ENCODE data around the gene GPR161.
"Not testable (repeated sequence)": the region's sequence is repeated elsewhere in the genome, so short reads cannot be mapped to it uniquely, and the experiment has no call there.

The GPR161 gene

DNA sequence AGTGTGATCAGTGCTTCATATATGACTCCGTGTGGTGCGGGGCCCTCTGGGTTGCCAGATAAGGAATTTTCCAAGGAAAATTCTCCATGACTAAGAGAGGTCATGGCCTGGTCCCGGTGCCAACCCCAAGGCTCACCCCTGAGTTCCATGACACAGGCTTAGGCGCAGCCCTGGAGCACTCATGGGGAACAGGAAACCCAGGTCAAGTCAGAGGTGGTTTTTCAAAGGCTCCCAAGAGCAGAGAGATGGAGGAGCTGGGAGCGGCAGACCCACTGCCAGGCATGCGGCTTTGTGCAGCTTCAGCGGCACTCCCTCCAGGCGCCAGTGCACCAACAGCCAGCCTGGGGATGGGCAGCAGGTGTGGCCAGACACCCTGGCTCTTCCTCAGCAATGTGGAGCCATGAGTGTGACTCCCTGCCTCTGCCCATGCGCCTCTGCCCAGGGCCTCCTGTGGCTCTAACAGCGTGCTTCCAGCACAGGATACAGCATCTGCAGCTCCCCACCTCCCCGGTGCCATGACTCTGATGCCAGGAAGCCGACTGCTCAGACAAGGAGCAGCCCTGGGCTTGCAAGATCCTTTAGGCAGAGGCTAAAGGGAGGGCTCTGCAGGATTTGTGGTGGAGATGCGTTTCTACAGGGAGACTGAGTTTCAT, 47.3 kb downstream of the GPR161 start:
- no peak for DNase-seq (ENCODE audit: extremely low read depth in 1 of 2, low read depth in 1 of 2)

DNA sequence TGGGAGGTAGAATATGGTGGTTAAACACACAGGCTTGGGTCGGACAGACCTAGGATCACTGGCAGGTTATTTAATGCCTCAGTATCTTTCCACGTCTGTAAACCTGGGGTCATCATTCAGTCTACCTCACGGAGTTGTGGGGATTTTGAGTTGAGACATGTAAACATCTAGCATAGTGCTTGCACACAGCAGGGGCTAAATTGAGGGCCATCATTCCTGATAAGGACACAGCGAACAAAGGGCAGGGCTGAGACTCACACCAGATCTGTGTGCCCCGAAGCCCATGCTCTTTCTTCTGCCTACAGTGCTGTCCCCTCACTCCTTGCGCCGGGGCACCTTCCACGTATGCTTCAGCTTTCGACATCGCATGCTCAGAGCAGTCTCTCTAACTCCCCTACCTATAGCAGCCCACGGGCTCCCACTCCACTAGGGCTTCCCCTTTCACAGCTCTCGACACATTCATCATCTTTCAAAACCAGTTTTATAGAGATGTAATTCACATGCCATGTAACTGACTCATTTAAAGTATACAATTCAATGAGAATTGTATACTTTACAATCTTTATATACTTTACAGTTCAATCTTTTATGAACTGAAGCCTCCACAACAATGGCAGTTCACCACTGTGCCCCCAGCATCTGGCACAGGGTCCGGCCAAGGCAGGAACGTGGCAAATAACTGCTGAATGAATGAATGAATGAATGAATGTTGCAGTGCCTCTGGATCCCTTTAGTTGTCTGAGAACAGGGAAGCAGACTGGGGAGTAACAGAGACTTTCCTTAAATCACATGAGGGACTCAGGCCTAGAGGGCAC, 48.0 kb downstream of the GPR161 start:
- no peak for DNase-seq (ENCODE audit: extremely low read depth in 1 of 2, low read depth in 1 of 2)

DNA sequence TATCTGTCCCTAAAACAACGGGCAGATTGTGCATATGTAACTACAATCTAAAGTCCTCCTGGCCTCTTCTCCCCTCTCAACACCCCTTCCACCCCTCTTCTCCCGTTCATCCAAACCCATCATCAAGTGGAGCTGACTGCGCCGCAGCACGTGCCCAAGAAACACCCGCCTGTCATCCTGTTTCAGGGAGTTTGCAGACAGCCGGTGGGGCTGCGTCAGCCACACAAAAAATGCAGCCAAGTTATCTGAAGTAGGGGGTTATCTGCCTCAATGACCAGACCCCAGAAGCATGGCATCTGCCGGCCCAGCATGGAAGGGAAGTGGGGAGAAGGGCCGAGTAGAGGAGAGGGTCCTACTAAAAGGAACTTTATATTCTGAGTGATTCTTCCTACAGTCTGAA, 49.0 kb downstream of the GPR161 start:
- no peak for DNase-seq (ENCODE audit: extremely low read depth in 1 of 2, low read depth in 1 of 2)

- no peak for DNase-seq (ENCODE audit: extremely low read depth in 1 of 2, low read depth in 1 of 2)
These were observed 50.3 kb downstream of the GPR161 start for GRCh38 chr1:168086438-168086837.

DNA sequence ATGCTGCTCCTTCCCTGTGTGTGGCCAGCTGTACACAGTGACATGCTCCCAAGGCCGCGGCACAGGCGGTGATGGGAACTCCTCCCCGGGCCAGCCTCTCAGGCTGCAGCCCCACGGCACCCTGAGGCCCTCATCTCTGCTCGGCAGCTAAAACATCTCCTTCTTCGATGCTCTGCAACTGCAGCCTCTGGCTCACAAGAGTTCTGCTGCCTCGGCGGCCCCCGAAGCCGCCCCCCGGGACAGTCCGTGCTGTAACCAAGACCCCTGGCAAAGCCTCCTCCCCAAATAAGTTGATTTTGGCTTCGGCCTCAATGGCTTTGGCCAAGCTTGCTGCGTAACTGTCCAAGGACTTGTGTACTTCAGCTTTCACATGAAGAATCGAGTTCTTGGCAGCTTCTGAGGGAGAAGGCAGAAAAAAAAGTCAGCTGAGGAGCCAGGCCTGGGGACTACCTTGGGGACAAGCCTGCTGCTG, 51.3 kb downstream of the GPR161 start:
- no peak for DNase-seq (ENCODE audit: extremely low read depth in 1 of 2, low read depth in 1 of 2)

DNA sequence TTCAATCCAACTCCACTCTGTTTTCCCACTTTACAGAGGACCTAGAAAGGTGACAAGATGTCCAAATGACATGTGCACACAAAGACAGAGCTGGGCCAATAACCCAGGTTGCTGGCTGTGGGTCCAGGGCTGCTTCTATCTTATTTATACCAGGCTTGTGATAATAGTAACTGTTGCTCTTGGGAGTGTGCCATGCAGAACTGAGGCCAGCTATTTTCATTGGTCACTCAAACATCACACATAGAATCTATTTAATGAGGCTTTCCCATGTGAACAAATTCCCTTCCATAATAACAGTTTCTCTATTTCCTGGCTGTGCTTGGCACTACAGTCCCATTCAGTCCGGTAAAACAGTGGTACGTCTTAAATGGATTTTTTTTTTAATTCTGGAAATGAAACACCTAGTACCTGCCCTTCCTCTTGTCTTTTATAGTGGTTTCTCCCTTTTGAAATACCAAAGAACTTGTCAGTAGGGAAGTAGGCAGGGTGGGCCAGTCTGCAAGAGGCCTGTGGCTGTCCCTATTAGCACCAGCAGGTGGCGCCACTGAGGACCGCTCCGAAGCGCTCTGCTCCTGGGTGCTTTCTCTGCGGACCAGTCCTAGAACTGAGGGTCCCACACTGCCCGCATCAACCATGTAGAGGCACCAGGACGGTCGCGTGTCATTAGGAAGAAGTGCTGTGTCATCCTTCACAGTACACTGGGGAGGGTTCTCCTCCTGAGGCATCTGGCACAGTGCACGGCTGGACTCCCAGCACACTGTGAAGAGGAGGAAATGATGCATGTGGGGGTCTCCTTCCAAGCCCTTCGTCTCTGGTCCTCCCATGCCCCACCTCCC, 52.1 kb downstream of the GPR161 start:
- DNase-seq (ENCODE audit: extremely low read depth in 1 of 2, low read depth in 1 of 2), result peak; percentile 19 to 41

DNA sequence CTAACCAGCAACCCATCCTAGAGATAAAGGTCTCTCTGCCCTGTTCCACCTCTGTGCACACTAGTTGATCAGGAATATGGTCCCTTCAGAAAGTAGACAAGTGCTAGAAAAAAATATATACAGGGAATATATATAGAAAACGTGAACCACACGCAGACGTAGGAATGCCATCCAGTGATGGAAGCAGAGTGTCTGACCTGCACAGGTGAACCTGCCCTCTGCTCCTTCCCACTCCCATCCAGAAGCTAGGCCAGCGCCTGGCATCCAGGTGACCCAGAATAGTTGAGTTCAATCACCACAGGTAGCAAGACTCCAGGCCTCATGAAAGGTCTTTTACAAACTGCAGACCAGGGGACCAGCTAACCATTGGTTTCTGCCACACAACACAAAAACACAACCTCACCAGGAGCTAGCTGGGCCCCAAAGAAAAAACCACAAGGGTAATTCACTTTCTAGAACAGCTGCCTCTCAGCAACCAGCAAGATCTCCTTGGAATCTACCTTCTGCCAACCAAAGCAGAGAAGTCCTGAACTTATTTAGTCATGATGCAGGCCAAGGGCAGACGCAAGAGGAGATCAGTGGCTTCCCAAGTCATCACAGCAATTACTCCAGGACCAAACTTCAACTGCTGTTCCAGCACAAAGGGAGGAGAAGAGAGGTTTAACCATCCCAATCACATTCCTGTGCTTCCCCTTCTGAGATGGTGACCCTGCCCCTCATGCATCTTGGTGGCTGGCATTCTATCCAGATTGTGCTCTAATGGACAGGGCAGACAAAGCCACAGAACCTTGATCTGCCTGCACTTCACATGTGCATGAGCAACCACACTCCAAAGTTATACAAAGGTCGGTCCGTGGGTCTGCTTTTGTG, 53.0 kb downstream of the GPR161 start:
- DNase-seq (ENCODE audit: extremely low read depth in 1 of 2, low read depth in 1 of 2), result no peak

DNA sequence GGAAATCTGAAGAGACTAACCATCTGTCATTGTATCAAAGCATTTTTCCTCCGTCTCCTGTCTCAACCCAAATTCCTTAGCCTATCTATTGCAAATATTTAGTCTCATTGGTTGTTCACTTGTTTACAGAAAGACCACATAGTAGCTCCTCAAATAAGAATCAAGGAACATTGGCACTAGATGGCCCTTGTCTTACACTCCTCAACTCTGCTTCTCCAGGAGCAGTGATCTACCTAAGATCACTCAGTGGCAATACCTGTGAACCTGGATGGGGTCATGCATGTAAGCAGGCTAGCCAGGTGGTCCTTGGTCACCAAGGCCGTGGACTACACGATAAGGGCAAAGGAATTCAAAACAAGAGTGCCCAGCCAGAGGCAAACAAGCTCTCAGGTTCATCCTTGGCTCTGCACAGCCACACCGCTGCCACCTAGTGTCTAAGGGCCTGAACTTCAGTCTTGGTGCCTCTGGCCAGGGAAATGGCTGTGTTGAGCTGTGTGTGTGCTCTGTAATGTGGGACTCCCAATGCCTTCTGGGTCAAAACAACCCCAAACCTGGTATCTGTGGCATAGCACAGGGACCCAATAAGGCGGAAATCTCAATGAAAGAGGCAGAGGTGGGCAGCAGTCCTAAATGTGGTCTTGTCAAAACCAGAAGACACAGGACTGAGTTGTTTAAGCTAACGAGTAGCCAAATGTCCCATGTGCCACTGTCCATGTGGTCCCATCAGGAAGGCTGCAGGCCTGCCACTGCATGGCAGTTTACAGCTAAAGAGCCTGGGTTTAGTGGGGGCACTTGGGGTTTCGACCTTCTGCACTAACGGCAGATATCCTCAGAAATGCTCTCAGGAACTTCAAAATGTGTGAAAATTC, 54.5 kb downstream of the GPR161 start:
- DNase-seq (ENCODE audit: extremely low read depth in 1 of 2, low read depth in 1 of 2), result peak; percentile 7 to 32

- DNase-seq (ENCODE audit: extremely low read depth in 1 of 2, low read depth in 1 of 2), result no peak
These were observed 55.2 kb downstream of the GPR161 start for GRCh38 chr1:168081373-168082007.

DNA sequence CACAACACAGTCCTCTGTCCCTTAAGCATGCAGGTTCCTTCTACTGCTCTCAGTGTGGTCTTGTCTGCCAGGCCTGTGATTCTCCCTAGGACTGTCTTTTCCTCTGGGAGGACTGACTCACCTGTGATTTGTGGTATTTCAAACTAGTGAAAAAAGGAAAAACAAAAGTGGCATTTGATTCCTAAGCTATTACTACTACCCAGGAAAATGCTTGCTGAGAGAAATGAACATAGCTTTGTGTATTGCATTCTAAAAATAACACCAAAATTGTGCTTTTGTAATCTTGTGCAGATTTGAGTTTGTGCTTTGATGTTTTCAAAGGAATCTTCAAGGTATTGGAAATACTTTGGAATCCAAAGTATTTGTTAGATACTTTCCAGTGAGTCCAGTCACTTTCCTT, 57.0 kb downstream of the GPR161 start:
- no peak for DNase-seq (ENCODE audit: extremely low read depth in 1 of 2, low read depth in 1 of 2)

GRCh38 chr1:168069384-168069783, 67.3 kb downstream of the GPR161 start:
- DNase-seq (ENCODE audit: extremely low read depth in 1 of 2, low read depth in 1 of 2), result no peak

- no peak for DNase-seq (ENCODE audit: extremely low read depth in 1 of 2, low read depth in 1 of 2)
These were observed 71.2 kb downstream of the GPR161 start for GRCh38 chr1:168065506-168065905.

DNA sequence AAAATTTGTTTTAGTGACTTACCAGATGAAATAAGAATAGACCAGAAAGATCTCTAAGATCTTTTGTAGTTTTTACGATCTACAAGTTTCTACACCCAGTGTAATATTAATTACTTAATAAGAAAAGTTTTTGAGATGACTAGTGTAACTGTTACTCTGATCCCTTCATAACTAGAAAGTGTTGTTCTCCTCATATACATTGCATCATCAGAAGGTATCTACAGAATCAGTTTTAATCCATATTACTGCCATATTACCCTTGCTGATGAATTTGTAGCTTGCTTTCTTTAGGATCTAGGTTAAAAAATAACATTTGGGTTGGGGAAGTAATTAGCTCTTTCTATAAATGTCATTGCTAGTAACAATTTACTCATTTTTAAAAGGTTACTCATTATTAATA, 72.5 kb downstream of the GPR161 start:
- no peak for DNase-seq (ENCODE audit: extremely low read depth in 1 of 2, low read depth in 1 of 2)

- DNase-seq (ENCODE audit: extremely low read depth in 1 of 2, low read depth in 1 of 2), result no peak
These were observed 78.8 kb downstream of the GPR161 start for GRCh38 chr1:168057921-168058320.

- DNase-seq (ENCODE audit: extremely low read depth in 1 of 2, low read depth in 1 of 2), result no peak
These were observed 79.4 kb downstream of the GPR161 start for GRCh38 chr1:168057355-168057754.

- DNase-seq (ENCODE audit: extremely low read depth in 1 of 2, low read depth in 1 of 2), result not testable (repeated sequence)
These were observed 80.6 kb downstream of the GPR161 start for GRCh38 chr1:168056152-168056551.

- no peak for DNase-seq (ENCODE audit: extremely low read depth in 1 of 2, low read depth in 1 of 2)
These were observed 82.6 kb downstream of the GPR161 start for GRCh38 chr1:168054117-168054516.

DNA sequence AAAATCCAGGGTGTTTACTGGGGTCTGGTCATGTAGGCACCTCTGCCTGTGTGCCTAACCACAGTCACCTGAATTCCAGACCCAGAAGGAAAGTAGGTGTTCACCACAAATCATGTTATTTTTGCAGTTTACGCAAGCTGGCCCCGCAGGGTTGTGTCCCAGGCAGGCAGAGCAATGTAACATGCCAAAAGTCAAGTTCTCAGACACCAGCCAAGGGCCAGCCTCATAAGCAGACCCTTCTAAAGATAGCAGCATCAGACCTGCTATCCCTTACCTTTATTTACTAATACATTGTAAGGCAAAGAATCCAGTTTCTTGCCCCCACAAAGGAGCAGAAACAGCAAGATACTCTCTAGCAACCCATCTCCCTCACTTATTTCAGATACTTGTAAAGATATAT, 83.0 kb downstream of the GPR161 start:
- no peak for DNase-seq (ENCODE audit: extremely low read depth in 1 of 2, low read depth in 1 of 2)

DNA sequence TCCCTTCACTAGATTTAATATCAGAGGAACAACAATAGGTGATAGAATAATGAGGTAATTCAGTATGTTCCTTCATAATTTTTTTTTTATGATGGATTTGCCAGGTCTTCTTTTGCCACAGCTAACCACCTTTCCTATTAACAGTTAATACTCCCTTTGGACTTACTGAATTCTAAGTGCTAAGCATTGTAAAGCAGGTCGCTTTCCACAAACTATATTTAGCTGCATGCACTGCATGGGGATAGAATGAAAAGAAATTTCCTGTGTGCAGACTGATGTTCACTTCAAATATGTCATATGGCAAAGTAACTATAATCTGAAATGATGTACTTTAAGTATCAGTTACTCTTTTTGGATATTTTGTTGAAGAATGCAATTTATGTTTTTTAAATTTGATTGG, 85.8 kb downstream of the GPR161 start:
- no peak for DNase-seq (ENCODE audit: extremely low read depth in 1 of 2, low read depth in 1 of 2)

Data from stimulated activated CD8-positive, alpha-beta memory T cell treated with anti-CD3 and anti-CD28 coated beads, Interleukin-7, amount 100 ng/mL, for 48 hours (primary cell).